Smooth muscle cell of the brain vasculature (primary cell): ENCODE measurements around the gene TRIM51.
"Not testable (repeated sequence)": the region's sequence is repeated elsewhere in the genome, so short reads cannot be mapped to it uniquely, and the experiment has no call there.

ENCODE experiments used
- DNase-seq: peaks from one replicate; pipeline ENCODE4 v3.0.0-alpha.2; 2012; ENCODE audit warnings: low read depth, low spot score

The TRIM51 gene

GRCh38 chr11:55882997-55883396 is at the start of gene TRIM51:
TRIM51 (plus strand) TSS chr11:55883297; CDS start chr11:55885429, 2,132 bp downstream.
- not testable (repeated sequence) for DNase-seq

- no peak for DNase-seq
These were observed 44.6 kb upstream of the TRIM51 start, which contains the start of gene OR5D16 for GRCh38 chr11:55838452-55838851. OR5D16 (plus strand) TSS chr11:55838752; CDS start chr11:55838752, 0 bp downstream.

GRCh38 chr11:55847453-55847852 is 35.6 kb upstream of the TRIM51 start:
- no peak for DNase-seq

GRCh38 chr11:55849037-55849436 is 34.1 kb upstream of the TRIM51 start:
- DNase-seq: no peak

- no peak for DNase-seq
These were observed 31.0 kb upstream of the TRIM51 start for GRCh38 chr11:55852141-55852540.

- no peak for DNase-seq
These were observed 28.4 kb upstream of the TRIM51 start for GRCh38 chr11:55854704-55855103.

GRCh38 chr11:55867354-55867753 is 15.7 kb upstream of the TRIM51 start:
- not testable (repeated sequence) for DNase-seq

GRCh38 chr11:55872731-55873130 is 10.4 kb upstream of the TRIM51 start:
- not testable (repeated sequence) for DNase-seq

GRCh38 chr11:55873146-55873545 is 10.0 kb upstream of the TRIM51 start:
- DNase-seq: not testable (repeated sequence)

GRCh38 chr11:55884995-55885394 is 1.9 kb downstream of the TRIM51 start:
- DNase-seq: not testable (repeated sequence)

GRCh38 chr11:55885481-55885880 is 2.4 kb downstream of the TRIM51 start:
- not testable (repeated sequence) for DNase-seq

- DNase-seq: no peak
These were observed 12.1 kb downstream of the TRIM51 start for GRCh38 chr11:55895216-55895615.

- no peak for DNase-seq
These were observed 19.2 kb downstream of the TRIM51 start for GRCh38 chr11:55902308-55902707.

- no peak for DNase-seq
These were observed 31.4 kb downstream of the TRIM51 start, which contains the start of gene OR5W2 for GRCh38 chr11:55914482-55914881. OR5W2 (minus strand) TSS chr11:55914582; CDS start chr11:55914582, 0 bp downstream.

- no peak for DNase-seq
These were observed 37.4 kb downstream of the TRIM51 start for GRCh38 chr11:55920537-55920936.

- no peak for DNase-seq
These were observed 53.2 kb downstream of the TRIM51 start, which contains the start of gene OR5I1 for GRCh38 chr11:55936300-55936699. OR5I1 (minus strand) TSS chr11:55936400; CDS start chr11:55936400, 0 bp downstream.
